Measurements from ENCODE around the gene PARP3.

DNA sequence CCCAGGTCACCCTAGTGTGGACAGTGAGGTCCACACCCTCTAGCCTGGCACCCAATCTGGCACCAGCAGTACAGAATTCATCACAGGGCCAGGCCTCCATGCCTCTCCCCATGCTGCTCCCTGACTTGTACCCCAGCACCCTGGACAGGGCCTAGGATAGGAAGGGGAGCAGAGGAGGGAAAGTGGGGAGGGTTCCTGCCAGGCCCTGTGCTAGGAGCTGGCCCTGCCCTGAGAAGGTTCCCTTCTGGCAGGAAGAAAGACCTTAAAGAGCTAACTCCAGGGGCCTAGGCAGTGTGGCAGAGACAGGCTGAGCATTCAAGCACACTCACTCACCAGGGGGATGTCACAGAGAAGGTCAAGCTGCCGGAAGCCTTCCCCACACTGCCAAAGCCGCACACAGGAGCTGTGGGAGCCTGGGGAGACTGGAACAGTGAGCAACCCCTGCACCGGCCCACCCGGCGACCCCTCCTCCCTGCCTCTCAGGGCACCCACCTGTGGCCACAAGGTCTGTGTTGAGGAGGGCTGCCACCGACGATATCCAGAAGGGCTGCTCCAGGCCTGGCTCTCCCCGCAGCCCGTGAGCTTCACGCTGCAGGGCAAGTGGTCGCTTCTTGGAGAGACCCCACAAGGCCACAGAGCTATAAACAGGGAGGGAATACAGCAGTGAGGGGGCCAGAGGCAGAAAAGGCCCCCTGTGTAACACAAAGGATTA is 7.9 kb upstream of the PARP3 start:
- TF ChIP-seq, protein P1, sequence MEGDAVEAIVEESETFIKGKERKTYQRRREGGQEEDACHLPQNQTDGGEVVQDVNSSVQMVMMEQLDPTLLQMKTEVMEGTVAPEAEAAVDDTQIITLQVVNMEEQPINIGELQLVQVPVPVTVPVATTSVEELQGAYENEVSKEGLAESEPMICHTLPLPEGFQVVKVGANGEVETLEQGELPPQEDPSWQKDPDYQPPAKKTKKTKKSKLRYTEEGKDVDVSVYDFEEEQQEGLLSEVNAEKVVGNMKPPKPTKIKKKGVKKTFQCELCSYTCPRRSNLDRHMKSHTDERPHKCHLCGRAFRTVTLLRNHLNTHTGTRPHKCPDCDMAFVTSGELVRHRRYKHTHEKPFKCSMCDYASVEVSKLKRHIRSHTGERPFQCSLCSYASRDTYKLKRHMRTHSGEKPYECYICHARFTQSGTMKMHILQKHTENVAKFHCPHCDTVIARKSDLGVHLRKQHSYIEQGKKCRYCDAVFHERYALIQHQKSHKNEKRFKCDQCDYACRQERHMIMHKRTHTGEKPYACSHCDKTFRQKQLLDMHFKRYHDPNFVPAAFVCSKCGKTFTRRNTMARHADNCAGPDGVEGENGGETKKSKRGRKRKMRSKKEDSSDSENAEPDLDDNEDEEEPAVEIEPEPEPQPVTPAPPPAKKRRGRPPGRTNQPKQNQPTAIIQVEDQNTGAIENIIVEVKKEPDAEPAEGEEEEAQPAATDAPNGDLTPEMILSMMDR (IDR thresholded peaks at IDR 0.05), result no peak
- TF ChIP-seq POLR2A (IDR thresholded peaks at IDR 0.05) (no peak), POLR2AphosphoS5 (IDR thresholded peaks at IDR 0.05) (no peak)

Measured in prostate gland (tissue), 2 donors.